Trophoblast cell (in vitro differentiated cells and primary cell): Measurements from ENCODE around the gene AGBL1.
A peak's percentile ranks its signal among the peaks of the same experiment; 100 is the strongest.

Experiments
- DNase-seq, 2 donors: peaks; one replicate each; pipeline ENCODE4 v3.0.0-alpha.2; 2016
- H2AFZ ChIP-seq: 2 replicates; pipeline ENCODE4 v1.6.1; 2013; ENCODE audit warnings: low read length, moderate library complexity, mild to moderate bottlenecking; ENCODE audit not compliant: insufficient read depth, poor library complexity
- H2AK5ac ChIP-seq: 2 replicates; pipeline ENCODE4 v1.6.1; 2013; ENCODE audit warnings: mild to moderate bottlenecking, low read length
- H2BK120ac ChIP-seq: 2 replicates; pipeline ENCODE4 v1.6.1; 2013; ENCODE audit warnings: low read length, mild to moderate bottlenecking, moderate library complexity; ENCODE audit not compliant: insufficient read depth, poor library complexity
- H2BK12ac ChIP-seq: 2 replicates; pipeline ENCODE4 v1.6.1; 2013; ENCODE audit warnings: mild to moderate bottlenecking, low read length, moderate library complexity
- H2BK5ac ChIP-seq: 2 replicates; pipeline ENCODE4 v1.6.1; 2013; ENCODE audit warnings: low read length, low read depth, moderate library complexity, mild to moderate bottlenecking; ENCODE audit not compliant: poor library complexity
- H3K14ac ChIP-seq: 2 replicates; pipeline ENCODE4 v1.6.1; 2013; ENCODE audit warnings: mild to moderate bottlenecking, low read length
- H3K18ac ChIP-seq: 2 replicates; pipeline ENCODE4 v1.6.1; 2013; ENCODE audit warnings: mild to moderate bottlenecking, low read length
- H3K23ac ChIP-seq: 2 replicates; pipeline ENCODE4 v1.6.1; 2013; ENCODE audit warnings: low read length
- H3K27ac ChIP-seq: 2 replicates; pipeline ENCODE4 v1.5.1; 2013; ENCODE audit warnings: low read depth, mild to moderate bottlenecking, inconsistent platforms, low read length, moderate library complexity
- H3K27me3 ChIP-seq: 2 replicates; pipeline ENCODE4 v1.6.1; 2013; ENCODE audit warnings: inconsistent platforms, mild to moderate bottlenecking, low read length, moderate library complexity; ENCODE audit not compliant: insufficient read depth
- H3K36me3 ChIP-seq, 2 experiments: 1 replicate in 1 of 2; 2 replicates in 1 of 2; pipeline ENCODE4 v1.6.1; 2013; ENCODE audit warnings: low read length in 2 of 2, mild to moderate bottlenecking in 2 of 2, moderate library complexity in 1 of 2; ENCODE audit not compliant: insufficient read depth in 2 of 2, control insufficient read depth in 1 of 2
- H3K4ac ChIP-seq: 2 replicates; pipeline ENCODE4 v1.6.1; 2013; ENCODE audit warnings: low read depth, mild to moderate bottlenecking, low read length, moderate library complexity
- H3K4me1 ChIP-seq, 2 experiments: 1 replicate in 1 of 2; 2 replicates in 1 of 2; pipeline ENCODE4 v1.6.1; 2013; ENCODE audit warnings: low read length in 2 of 2, mild to moderate bottlenecking in 2 of 2, moderate library complexity in 1 of 2; ENCODE audit not compliant: insufficient read depth in 2 of 2, control insufficient read depth in 1 of 2
- H3K4me2 ChIP-seq: 2 replicates; pipeline ENCODE4 v1.6.1; 2013; ENCODE audit warnings: inconsistent platforms, mild to moderate bottlenecking, low read length, moderate library complexity
- H3K4me3 ChIP-seq: 2 replicates; pipeline ENCODE4 v1.5.1; 2013; ENCODE audit warnings: mild to moderate bottlenecking, low read depth, low read length, inconsistent platforms
- H3K79me1 ChIP-seq: one replicate; pipeline ENCODE4 v1.6.1; 2013; ENCODE audit warnings: low read length
- H3K79me2 ChIP-seq: 2 replicates; pipeline ENCODE4 v1.6.1; 2013; ENCODE audit warnings: low read length, mild to moderate bottlenecking; ENCODE audit not compliant: control insufficient read depth, insufficient read depth, poor library complexity
- H3K9ac ChIP-seq: 2 replicates; pipeline ENCODE4 v1.6.1; 2013; ENCODE audit warnings: mild to moderate bottlenecking, low read length
- H3K9me3 ChIP-seq: 2 replicates; pipeline ENCODE4 v1.6.1; 2013; ENCODE audit warnings: low read depth, mild to moderate bottlenecking, control low read depth, inconsistent platforms, low read length; ENCODE audit not compliant: insufficient read depth
- H4K12ac ChIP-seq: 2 replicates; pipeline ENCODE4 v1.6.1; 2013; ENCODE audit warnings: low read depth, mild to moderate bottlenecking, low read length, moderate library complexity
- H4K8ac ChIP-seq: 2 replicates; pipeline ENCODE4 v1.6.1; 2013; ENCODE audit warnings: low read depth, mild to moderate bottlenecking, low read length, moderate library complexity
- H4K91ac ChIP-seq: one replicate; pipeline ENCODE4 v1.6.1; 2013; ENCODE audit warnings: low read depth, mild to moderate bottlenecking, low read length, moderate library complexity
- WGBS: extraction: QIAGEN DNeasy Blood & Tissue Kit; methylation state at CpG from one replicate; pipeline ENCODE4 v1.1.7; 2013; ENCODE audit warnings: missing lambda C conversion rate; ENCODE audit not compliant: insufficient read length, insufficient coverage; ENCODE audit errors: extremely low coverage; 5-methylcytosine and 5-hydroxymethylcytosine counted together

Gene AGBL1

DNA sequence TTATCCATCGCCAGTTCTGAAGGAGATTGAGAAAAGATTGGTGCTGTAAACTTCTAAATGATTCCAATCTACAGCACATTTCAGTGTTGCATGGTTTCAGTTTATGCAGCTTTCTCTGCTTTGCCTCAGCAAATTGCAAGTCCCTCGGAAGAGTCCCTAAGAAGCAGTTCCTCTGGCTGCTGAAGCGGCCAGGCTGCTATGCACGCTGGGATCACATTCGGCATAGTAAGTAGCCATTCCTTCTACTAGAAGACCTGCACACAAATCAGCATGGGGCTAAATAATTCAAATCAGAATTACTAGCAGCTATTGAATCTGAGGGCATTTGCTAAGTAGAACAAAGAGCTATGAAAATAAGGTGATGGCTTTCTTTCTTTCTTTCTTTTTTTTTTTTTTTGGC lies 769.5 kb downstream of the AGBL1 start:
- H3K4me2 ChIP-seq, result no peak overlapping the region
- H3K9ac ChIP-seq, result no peak overlapping the region

DNA sequence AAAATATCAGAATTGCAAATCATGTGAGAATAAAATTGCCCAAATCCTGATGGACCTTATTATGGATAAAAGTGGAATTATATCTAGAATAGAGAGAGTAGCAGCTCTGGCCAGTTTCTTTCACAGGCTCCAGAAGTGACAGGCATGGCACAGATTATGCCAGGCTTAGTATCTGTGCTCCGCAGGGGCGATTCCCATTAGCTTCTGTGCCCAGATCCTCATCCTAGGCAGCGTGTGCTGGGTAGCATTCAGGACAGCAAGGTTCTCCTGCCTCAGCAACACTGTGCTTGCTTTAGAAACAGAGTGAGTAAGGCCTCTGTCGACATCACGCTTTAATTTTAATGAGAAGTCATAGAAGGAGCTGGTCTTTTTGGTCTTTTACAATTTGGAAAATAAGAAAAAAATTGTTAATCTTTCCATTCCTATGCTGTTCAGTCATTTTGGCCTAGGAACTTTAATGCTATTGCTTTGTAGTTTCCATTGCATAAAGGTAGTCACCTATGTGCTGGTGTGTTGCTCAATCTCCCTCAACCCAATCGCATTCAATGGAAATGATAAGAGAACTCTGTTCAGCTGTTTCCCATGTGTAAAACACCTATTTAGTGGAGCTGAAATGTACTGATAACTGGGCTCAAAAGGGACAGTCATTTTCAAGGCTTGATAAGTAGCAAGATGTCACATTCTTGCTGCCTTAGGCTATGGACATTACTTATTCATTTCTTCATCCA lies 770.1 kb downstream of the AGBL1 start:
- no peak overlapping the region for H3K14ac ChIP-seq
- DNase-seq, result peak in 1 of 2 donors; percentile 68
- no peak overlapping the region for H3K23ac ChIP-seq
- H2BK120ac ChIP-seq, result no peak overlapping the region
- H2BK5ac ChIP-seq, result no peak overlapping the region
- H3K9me3 ChIP-seq, result no peaks in the 10 kb centered on the region
- H3K9ac ChIP-seq, result no peak overlapping the region
- no peak overlapping the region for H3K18ac ChIP-seq
- no CpG with 5 or more reads among the region's 6 CpGs for WGBS
- no peak overlapping the region for H2AFZ ChIP-seq
- H3K4me2 ChIP-seq, result no peak overlapping the region
- H3K4me1 ChIP-seq, result peaks cover under 1 to 3% of the 10 kb centered on the region in 2 experiments
- H3K4me3 ChIP-seq, result no peak overlapping the region
- H3K36me3 ChIP-seq, result no peaks in the 10 kb centered on the region
- peaks cover 2% of the 10 kb centered on the region for H3K79me1 ChIP-seq
- no peak overlapping the region for H2BK12ac ChIP-seq
- H3K27me3 ChIP-seq, result no peaks in the 10 kb centered on the region
- H4K12ac ChIP-seq, result no peak overlapping the region
- H3K27ac ChIP-seq, result no peak overlapping the region
- H4K91ac ChIP-seq, result no peak overlapping the region
- no peaks in the 10 kb centered on the region for H3K79me2 ChIP-seq
- no peak overlapping the region for H3K4ac ChIP-seq
- H2AK5ac ChIP-seq, result no peak overlapping the region
- H4K8ac ChIP-seq, result no peak overlapping the region

More for the DNA sequence above, 769.5 kb downstream of the AGBL1 start:
- Histone ChIP-seq H3K14ac (no peak overlapping the region), H3K79me1 (peaks cover 2% of the 10 kb centered on the region), H2BK5ac (no peak overlapping the region), H3K4me3 (no peak overlapping the region), H2AK5ac (no peak overlapping the region), H2BK12ac (no peak overlapping the region), H3K4me1 (peaks cover 0 to 3% of the 10 kb centered on the region in 2 experiments), H3K9me3 (no peaks in the 10 kb centered on the region), H2BK120ac (no peak overlapping the region), H3K27ac (no peak overlapping the region), H2AFZ (no peak overlapping the region), H3K79me2 (no peaks in the 10 kb centered on the region), H3K36me3 (no peaks in the 10 kb centered on the region), H3K27me3 (no peaks in the 10 kb centered on the region), H4K8ac (no peak overlapping the region), H3K23ac (no peak overlapping the region), H3K18ac (no peak overlapping the region), H4K12ac (no peak overlapping the region), H3K4ac (no peak overlapping the region), H4K91ac (no peak overlapping the region)
- DNase-seq, result no peak
- WGBS, result no CpG with 5 or more reads among the region's 5 CpGs

DNA sequence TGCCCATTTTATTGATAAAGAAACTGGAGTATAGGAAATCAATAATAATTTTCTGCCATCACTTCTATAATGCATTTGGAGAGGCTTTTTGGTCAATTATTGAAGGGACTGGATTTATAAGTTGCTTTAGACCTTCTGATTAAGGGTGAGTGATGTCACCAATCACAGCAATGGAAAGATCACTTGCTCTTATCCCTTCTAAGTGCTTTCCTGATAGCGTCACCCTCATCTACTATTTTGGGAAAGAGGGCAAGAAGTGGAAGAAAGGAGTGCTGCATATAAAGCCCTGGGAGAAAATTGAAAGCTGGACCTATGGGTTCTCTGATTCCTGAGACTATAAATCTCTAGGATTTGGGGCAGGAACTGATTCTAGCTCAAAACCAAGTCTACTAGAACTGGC lies 771.3 kb downstream of the AGBL1 start:
- H3K4me1 ChIP-seq, result peaks cover 5 to 8% of the 10 kb centered on the region in 2 experiments
- H4K12ac ChIP-seq, result no peak overlapping the region
- no peaks in the 10 kb centered on the region for H3K79me2 ChIP-seq
- H2AK5ac ChIP-seq, result no peak overlapping the region
- H2AFZ ChIP-seq, result no peak overlapping the region
- H3K27me3 ChIP-seq, result no peaks in the 10 kb centered on the region
- no peak overlapping the region for H3K27ac ChIP-seq
- no peak overlapping the region for H3K4me3 ChIP-seq
- no peak overlapping the region for H3K9ac ChIP-seq
- no peak overlapping the region for H4K8ac ChIP-seq
- no peak overlapping the region for H2BK5ac ChIP-seq
- no peak overlapping the region for H2BK12ac ChIP-seq
- no peak overlapping the region for H3K4ac ChIP-seq
- H3K14ac ChIP-seq, result no peak overlapping the region
- no peak overlapping the region for H4K91ac ChIP-seq
- H3K9me3 ChIP-seq, result no peaks in the 10 kb centered on the region
- H3K79me1 ChIP-seq, result peaks cover 4% of the 10 kb centered on the region
- DNase-seq, result no peak
- no peak overlapping the region for H3K23ac ChIP-seq
- H3K18ac ChIP-seq, result no peak overlapping the region
- no peak overlapping the region for H3K4me2 ChIP-seq
- H3K36me3 ChIP-seq, result no peaks in the 10 kb centered on the region
- no peak overlapping the region for H2BK120ac ChIP-seq
- WGBS, result no CpG with 5 or more reads among the region's 1 CpG

DNA sequence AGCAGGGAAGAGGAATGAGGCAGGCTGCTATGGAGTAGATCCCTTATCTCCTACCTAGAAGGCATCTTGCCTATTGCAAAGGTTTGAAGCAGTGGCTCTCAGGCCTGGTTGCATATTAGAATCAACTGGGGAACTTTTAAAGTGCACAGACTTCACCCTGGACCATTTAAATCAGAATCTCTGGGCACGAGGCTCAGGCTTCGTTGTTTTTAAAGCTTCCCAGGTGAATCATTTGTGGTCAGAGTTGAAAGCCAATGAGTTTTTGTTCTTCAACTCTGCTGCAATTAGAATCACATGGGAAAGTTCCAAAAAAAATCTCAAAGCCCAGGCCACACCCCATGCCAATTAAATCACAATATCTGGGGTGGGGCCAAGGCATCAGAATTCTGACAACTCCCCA lies 773.1 kb downstream of the AGBL1 start:
- no peak overlapping the region for H2BK5ac ChIP-seq
- no peak overlapping the region for H3K4ac ChIP-seq
- no peak overlapping the region for H3K23ac ChIP-seq
- no peak overlapping the region for H2BK12ac ChIP-seq
- H2AFZ ChIP-seq, result no peak overlapping the region
- no peak for DNase-seq
- H3K36me3 ChIP-seq, result no peaks in the 10 kb centered on the region
- H2BK120ac ChIP-seq, result no peak overlapping the region
- no peak overlapping the region for H4K12ac ChIP-seq
- H3K9ac ChIP-seq, result no peak overlapping the region
- H3K9me3 ChIP-seq, result no peaks in the 10 kb centered on the region
- no peaks in the 10 kb centered on the region for H3K79me2 ChIP-seq
- H3K4me3 ChIP-seq, result no peak overlapping the region
- H3K14ac ChIP-seq, result no peak overlapping the region
- H2AK5ac ChIP-seq, result no peak overlapping the region
- no CpG with 5 or more reads among the region's 2 CpGs for WGBS
- H3K27me3 ChIP-seq, result no peaks in the 10 kb centered on the region
- no peak overlapping the region for H4K91ac ChIP-seq
- no peak overlapping the region for H3K4me2 ChIP-seq
- H3K79me1 ChIP-seq, result peaks cover 4% of the 10 kb centered on the region
- no peak overlapping the region for H3K18ac ChIP-seq
- no peak overlapping the region for H3K27ac ChIP-seq
- no peak overlapping the region for H4K8ac ChIP-seq
- peaks cover 5 to 17% of the 10 kb centered on the region in 2 experiments for H3K4me1 ChIP-seq
